Activated CD4-positive, CD25-positive, alpha-beta regulatory T cell treated with anti-CD3 and anti-CD28 coated beads, Interleukin-2, amount 50 U/mL, for 16 hours (primary cell): Measurements from ENCODE around the gene SMIM13.

Source experiments
- DNase-seq: peaks from one replicate; pipeline ENCODE4 v3.0.0-alpha.2; 2020; ENCODE audit warnings: low read depth, low spot score

SMIM13 gene

GRCh38 chr6:11093626-11094410 is at the start of gene SMIM13:
Gene SMIM13, plus strand, starts transcription at chr6:11093834. Its CDS starts 480 bp downstream, at chr6:11094314.
- DNase-seq: peak; percentile 90

- no peak for DNase-seq
Measured at GRCh38 chr6:11043961-11044711, 49.5 kb upstream of the SMIM13 start, which contains the start of gene ELOVL2. Gene ELOVL2, minus strand, starts transcription at chr6:11044305. Its CDS starts 75 bp downstream, at chr6:11044230.

- no peak for DNase-seq
Measured at GRCh38 chr6:11044712-11045167, 48.9 kb upstream of the SMIM13 start.

- no peak for DNase-seq
Measured at GRCh38 chr6:11050731-11051130, 42.9 kb upstream of the SMIM13 start.

GRCh38 chr6:11053307-11053706 is 40.3 kb upstream of the SMIM13 start:
- no peak for DNase-seq

- no peak for DNase-seq
Measured at GRCh38 chr6:11054722-11055121, 38.9 kb upstream of the SMIM13 start.

GRCh38 chr6:11055127-11055627 is 38.5 kb upstream of the SMIM13 start:
- no peak for DNase-seq

GRCh38 chr6:11056871-11057270 is 36.8 kb upstream of the SMIM13 start:
- no peak for DNase-seq

GRCh38 chr6:11058406-11058805 is 35.2 kb upstream of the SMIM13 start:
- no peak for DNase-seq

- DNase-seq: no peak
Measured at GRCh38 chr6:11062083-11062482, 31.6 kb upstream of the SMIM13 start.

GRCh38 chr6:11062715-11063114 is 30.9 kb upstream of the SMIM13 start:
- no peak for DNase-seq

- DNase-seq: no peak
Measured at GRCh38 chr6:11064836-11065235, 28.8 kb upstream of the SMIM13 start.

- DNase-seq: no peak
Measured at GRCh38 chr6:11065436-11066202, 28.0 kb upstream of the SMIM13 start.

GRCh38 chr6:11066505-11067347 is 26.9 kb upstream of the SMIM13 start:
- DNase-seq: no peak

GRCh38 chr6:11067348-11067747 is 26.3 kb upstream of the SMIM13 start:
- no peak for DNase-seq

GRCh38 chr6:11069760-11070159 is 23.9 kb upstream of the SMIM13 start:
- DNase-seq: no peak

- no peak for DNase-seq
Measured at GRCh38 chr6:11072101-11072500, 21.5 kb upstream of the SMIM13 start.

GRCh38 chr6:11076540-11076939 is 17.1 kb upstream of the SMIM13 start:
- DNase-seq: no peak

GRCh38 chr6:11078266-11078665 is 15.4 kb upstream of the SMIM13 start:
- DNase-seq: no peak

- no peak for DNase-seq
Measured at GRCh38 chr6:11080296-11080695, 13.3 kb upstream of the SMIM13 start.

- DNase-seq: no peak
Measured at GRCh38 chr6:11083491-11083890, 10.1 kb upstream of the SMIM13 start.
